GM19025 (cell line): ENCODE results near the gene BANP.
"Not testable (repeated sequence)": the region's sequence is repeated elsewhere in the genome, so short reads cannot be mapped to it uniquely, and the experiment has no call there.

Experiments
- ATAC-seq: cut with Tn5 transposase; IDR thresholded peaks from one replicate; pipeline ENCODE4 v1.9.1; 2021; ENCODE audit warnings: mild to moderate bottlenecking, low read depth, moderate library complexity; ENCODE audit not compliant: unreplicated experiment

Gene BANP

GRCh38 chr16:88092791-88093555, 141.7 kb downstream of the BANP start:
- not testable (repeated sequence) for ATAC-seq

GRCh38 chr16:88093556-88094252, 142.5 kb downstream of the BANP start:
- ATAC-seq: not testable (repeated sequence)

- not testable (repeated sequence) for ATAC-seq
Observed at GRCh38 chr16:88094253-88094575, 143.0 kb downstream of the BANP start.

GRCh38 chr16:88094900-88095299, 143.7 kb downstream of the BANP start:
- not testable (repeated sequence) for ATAC-seq

GRCh38 chr16:88096659-88097058, 145.4 kb downstream of the BANP start:
- not testable (repeated sequence) for ATAC-seq

- ATAC-seq: not testable (repeated sequence)
Observed at GRCh38 chr16:88098731-88099562, 147.7 kb downstream of the BANP start.

- ATAC-seq: no peak
Observed at GRCh38 chr16:88099563-88099890, 148.3 kb downstream of the BANP start.

GRCh38 chr16:88099956-88100355, 148.7 kb downstream of the BANP start:
- ATAC-seq: not testable (repeated sequence)

- ATAC-seq: not testable (repeated sequence)
Observed at GRCh38 chr16:88100801-88101622, 149.8 kb downstream of the BANP start.

- ATAC-seq: not testable (repeated sequence)
Observed at GRCh38 chr16:88101623-88102105, 150.4 kb downstream of the BANP start.

GRCh38 chr16:88102597-88102996, 151.4 kb downstream of the BANP start:
- no peak for ATAC-seq

GRCh38 chr16:88103011-88103410, 151.8 kb downstream of the BANP start:
- ATAC-seq: no peak

- ATAC-seq: no peak
Observed at GRCh38 chr16:88103581-88104188, 152.5 kb downstream of the BANP start.

- not testable (repeated sequence) for ATAC-seq
Observed at GRCh38 chr16:88104363-88104762, 153.1 kb downstream of the BANP start.

- ATAC-seq: not testable (repeated sequence)
Observed at GRCh38 chr16:88105574-88106140, 154.4 kb downstream of the BANP start.

- not testable (repeated sequence) for ATAC-seq
Observed at GRCh38 chr16:88106566-88106965, 155.3 kb downstream of the BANP start.

- no peak for ATAC-seq
Observed at GRCh38 chr16:88108762-88109161, 157.5 kb downstream of the BANP start.

- ATAC-seq: not testable (repeated sequence)
Observed at GRCh38 chr16:88109726-88110621, 158.7 kb downstream of the BANP start.
